ENCODE results near the gene IGDCC3. TPM values are rescaled to one million over a fixed set of nuclear protein-coding genes. Genes with fewer than 3 reads are reported as not detected.

Gene IGDCC3
- total RNA-seq, 2 donors from 2014 or later = 7.9 to 13.5 TPM

DNA sequence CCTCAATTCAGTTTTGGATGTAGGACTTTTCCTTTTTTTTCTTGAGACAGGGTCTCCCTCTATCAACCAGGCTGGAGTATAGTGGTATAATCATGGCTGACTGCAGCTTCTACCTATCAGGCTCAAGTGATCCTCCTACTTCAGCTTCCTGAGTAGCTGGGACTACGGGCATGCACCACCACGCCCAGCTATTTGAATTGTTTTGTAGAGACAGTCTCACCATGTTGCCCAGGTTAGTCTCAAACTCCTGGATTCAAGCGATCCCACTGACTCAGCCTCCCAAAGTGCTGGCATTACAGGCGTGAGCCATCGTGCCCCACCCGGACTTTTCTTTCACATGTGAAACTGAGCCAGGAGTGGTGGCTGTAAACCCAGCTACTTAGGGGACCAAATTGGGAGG is 69.8 kb downstream of the IGDCC3 start:
- H3K9ac ChIP-seq (ENCODE audit: extremely low read depth, low read length, poor library complexity, severe bottlenecking) = no peak overlapping the region
- no peaks in the 10 kb centered on the region for H3K36me3 ChIP-seq (ENCODE audit: control insufficient read depth, insufficient read depth, low read length)
- Mint-ChIP-seq H3K27ac (no peak overlapping the region), H3K4me1 (peaks cover 6% of the 10 kb centered on the region), H3K27me3 (ENCODE audit: insufficient read depth) (no peaks in the 10 kb centered on the region), H3K9me3 (no peaks in the 10 kb centered on the region), H3K36me3 (ENCODE audit: low read depth) (no peaks in the 10 kb centered on the region), H3K4me3 (no peak overlapping the region)
- TF ChIP-seq, protein P1, sequence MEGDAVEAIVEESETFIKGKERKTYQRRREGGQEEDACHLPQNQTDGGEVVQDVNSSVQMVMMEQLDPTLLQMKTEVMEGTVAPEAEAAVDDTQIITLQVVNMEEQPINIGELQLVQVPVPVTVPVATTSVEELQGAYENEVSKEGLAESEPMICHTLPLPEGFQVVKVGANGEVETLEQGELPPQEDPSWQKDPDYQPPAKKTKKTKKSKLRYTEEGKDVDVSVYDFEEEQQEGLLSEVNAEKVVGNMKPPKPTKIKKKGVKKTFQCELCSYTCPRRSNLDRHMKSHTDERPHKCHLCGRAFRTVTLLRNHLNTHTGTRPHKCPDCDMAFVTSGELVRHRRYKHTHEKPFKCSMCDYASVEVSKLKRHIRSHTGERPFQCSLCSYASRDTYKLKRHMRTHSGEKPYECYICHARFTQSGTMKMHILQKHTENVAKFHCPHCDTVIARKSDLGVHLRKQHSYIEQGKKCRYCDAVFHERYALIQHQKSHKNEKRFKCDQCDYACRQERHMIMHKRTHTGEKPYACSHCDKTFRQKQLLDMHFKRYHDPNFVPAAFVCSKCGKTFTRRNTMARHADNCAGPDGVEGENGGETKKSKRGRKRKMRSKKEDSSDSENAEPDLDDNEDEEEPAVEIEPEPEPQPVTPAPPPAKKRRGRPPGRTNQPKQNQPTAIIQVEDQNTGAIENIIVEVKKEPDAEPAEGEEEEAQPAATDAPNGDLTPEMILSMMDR (conservative IDR thresholded peaks at IDR 0.05) = no peak
- H3K27ac ChIP-seq (ENCODE audit: low read depth, low read length) = no peak overlapping the region
- no peak overlapping the region for H3K4me3 ChIP-seq (ENCODE audit: low read length)
- WGBS, 2 experiments (ENCODE audit: insufficient coverage in 1 of 2, insufficient read length in 1 of 2) = 95 to 100% methylated on average over 6 of the region's 6 CpGs
- DNase-seq = no peak
- H3K4me1 ChIP-seq (ENCODE audit: control insufficient read depth, insufficient read depth, low read length) = peaks cover 5% of the 10 kb centered on the region
- no peaks in the 10 kb centered on the region for H3K27me3 ChIP-seq (ENCODE audit: control insufficient read depth, insufficient read depth, low read length, poor library complexity, severe bottlenecking)
- no peaks in the 10 kb centered on the region for H3K9me3 ChIP-seq (ENCODE audit: control insufficient read depth, low read length)

DNA sequence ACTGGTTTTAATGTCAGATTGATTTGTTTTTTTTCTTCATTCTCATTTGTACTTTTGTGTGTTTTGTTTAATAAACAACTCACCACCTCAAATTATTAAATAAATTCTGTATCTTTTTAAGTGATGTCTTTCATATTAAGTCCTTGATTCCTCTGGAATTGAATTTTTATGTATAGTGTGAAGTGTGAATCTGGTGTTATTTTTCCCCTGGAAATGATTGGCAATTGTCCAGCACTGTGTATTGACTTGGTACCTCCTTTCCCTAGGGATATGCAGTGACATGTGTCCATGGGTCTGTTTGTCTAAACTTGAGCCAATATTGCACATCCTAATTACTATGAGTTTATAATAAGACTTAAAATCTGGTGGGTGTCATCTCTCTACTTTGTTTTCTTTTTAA is 71.3 kb downstream of the IGDCC3 start:
- H3K27me3 ChIP-seq (ENCODE audit: control insufficient read depth, insufficient read depth, low read length, poor library complexity, severe bottlenecking) = no peaks in the 10 kb centered on the region
- no peak overlapping the region for H3K27ac ChIP-seq (ENCODE audit: low read depth, low read length)
- H3K27ac Mint-ChIP-seq = no peak overlapping the region
- H3K4me1 ChIP-seq (ENCODE audit: control insufficient read depth, insufficient read depth, low read length) = peaks cover 5% of the 10 kb centered on the region
- TF ChIP-seq, protein P1 (conservative IDR thresholded peaks at IDR 0.05) = no peak
- H3K9ac ChIP-seq (ENCODE audit: extremely low read depth, low read length, poor library complexity, severe bottlenecking) = no peak overlapping the region
- H3K4me1 Mint-ChIP-seq = peaks cover 6% of the 10 kb centered on the region
- no peaks in the 10 kb centered on the region for H3K36me3 ChIP-seq (ENCODE audit: control insufficient read depth, insufficient read depth, low read length)
- no peak for DNase-seq
- H3K9me3 ChIP-seq (ENCODE audit: control insufficient read depth, low read length) = no peaks in the 10 kb centered on the region
- H3K27me3 Mint-ChIP-seq (ENCODE audit: insufficient read depth) = no peaks in the 10 kb centered on the region
- no peak overlapping the region for H3K4me3 ChIP-seq (ENCODE audit: low read length)
- H3K4me3 Mint-ChIP-seq = no peak overlapping the region
- H3K9me3 Mint-ChIP-seq = no peaks in the 10 kb centered on the region
- no peaks in the 10 kb centered on the region for H3K36me3 Mint-ChIP-seq (ENCODE audit: low read depth)

DNA sequence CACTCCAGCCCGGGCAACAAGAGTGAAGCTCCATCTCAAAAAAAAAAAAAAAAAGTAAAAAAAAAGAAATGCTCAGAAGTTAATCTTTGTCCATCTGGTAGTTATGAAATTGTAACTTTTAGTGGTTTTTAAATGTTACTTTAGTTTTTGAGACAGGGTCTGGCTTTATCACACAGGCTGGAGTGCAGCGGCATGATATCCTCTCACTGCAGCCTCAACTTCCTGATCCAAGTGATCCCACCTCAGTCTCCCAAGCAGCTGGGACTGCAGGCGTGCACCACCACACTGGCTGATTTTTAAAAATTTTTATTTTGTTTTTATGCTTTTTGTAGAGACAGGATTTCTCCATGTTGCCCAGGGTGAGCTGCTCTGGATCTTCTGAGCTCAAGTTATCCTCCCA is 72.0 kb downstream of the IGDCC3 start:
- Histone ChIP-seq H3K4me3 (ENCODE audit: low read length) (no peak overlapping the region), H3K9me3 (ENCODE audit: control insufficient read depth, low read length) (no peaks in the 10 kb centered on the region), H3K36me3 (ENCODE audit: control insufficient read depth, insufficient read depth, low read length) (no peaks in the 10 kb centered on the region), H3K9ac (ENCODE audit: extremely low read depth, low read length, poor library complexity, severe bottlenecking) (no peak overlapping the region), H3K4me1 (ENCODE audit: control insufficient read depth, insufficient read depth, low read length) (peaks cover 5% of the 10 kb centered on the region), H3K27me3 (ENCODE audit: control insufficient read depth, insufficient read depth, low read length, poor library complexity, severe bottlenecking) (no peaks in the 10 kb centered on the region), H3K27ac (ENCODE audit: low read depth, low read length) (no peak overlapping the region)
- Mint-ChIP-seq H3K27ac (no peak overlapping the region), H3K4me1 (peaks cover 6% of the 10 kb centered on the region), H3K9me3 (no peaks in the 10 kb centered on the region), H3K36me3 (ENCODE audit: low read depth) (no peaks in the 10 kb centered on the region), H3K27me3 (ENCODE audit: insufficient read depth) (no peaks in the 10 kb centered on the region), H3K4me3 (no peak overlapping the region)
- DNase-seq = no peak
- TF ChIP-seq, protein P1 (conservative IDR thresholded peaks at IDR 0.05) = no peak
- 92 to 100% methylated on average over 2 to 3 of the region's 3 CpGs for WGBS, 2 experiments (ENCODE audit: insufficient coverage in 1 of 2, insufficient read length in 1 of 2)

Data from endodermal cell (in vitro differentiated cells).